ENCODE results near the gene COQ7.
A peak's percentile ranks its signal among the peaks of the same experiment; 100 is the strongest.

COQ7 gene

GRCh38 chr16:19067349-19068236 lies at the start of gene COQ7:
Gene COQ7 (plus strand): TSS chr16:19067614. CDS start chr16:19067665, 51 bp downstream.
- Histone ChIP-seq H3K4me2 (ENCODE audit: low read depth, low read length, poor library complexity, severe bottlenecking) (peak within 1 kb of the TSS; percentile 73), H3K4me3 (ENCODE audit: insufficient read depth, low read length, poor library complexity, severe bottlenecking) (peak within 1 kb of the TSS; percentile 91), H4K20me1 (ENCODE audit: low read depth, low read length) (no peaks in the 10 kb centered on the region), H3K9ac (ENCODE audit: low read length) (peak within 1 kb of the TSS; percentile 94), H3K9me3 (ENCODE audit: insufficient read depth, low read length) (no peaks in the 10 kb centered on the region), H3F3A (ENCODE audit: insufficient read depth) (0 out of 2 replicates have a peak, but pooled peaks cover 4% of the 10 kb centered on the region), H2AFZ (ENCODE audit: low read depth, low read length, severe bottlenecking) (peak within 1 kb of the TSS; percentile 87), H3K36me3 (ENCODE audit: low read length) (no peaks in the 10 kb centered on the region), H3K9me2 (replicated peaks; ENCODE audit: insufficient read depth, low read length) (no peaks in the 10 kb centered on the region), H3K79me2 (ENCODE audit: insufficient read depth, low read length) (no peaks in the 10 kb centered on the region), H3K27me3 (ENCODE audit: low read length) (no peaks in the 10 kb centered on the region), H3K27ac (ENCODE audit: low read depth, low read length) (peak within 1 kb of the TSS; percentile 96)
- TF ChIP-seq CTCF (IDR thresholded peaks at IDR 0.05; ENCODE audit: insufficient read depth, low read length, poor library complexity, severe bottlenecking) (no peak), EZH2phosphoT487 (conservative IDR thresholded peaks at IDR 0.05; ENCODE audit: low read length) (no peak)

- H3K79me2 ChIP-seq (ENCODE audit: insufficient read depth, low read length), result no peaks in the 10 kb centered on the region
- no peaks in the 10 kb centered on the region for H3F3A ChIP-seq (ENCODE audit: insufficient read depth)
These were observed 46.7 kb upstream of the COQ7 start for GRCh38 chr16:19020689-19021088.

GRCh38 chr16:19021747-19022146 lies 45.7 kb upstream of the COQ7 start:
- Histone ChIP-seq H3K27ac (ENCODE audit: low read depth, low read length) (no peak overlapping the region), H3F3A (ENCODE audit: insufficient read depth) (no peaks in the 10 kb centered on the region), H3K9ac (ENCODE audit: low read length) (no peak overlapping the region), H3K79me2 (ENCODE audit: insufficient read depth, low read length) (no peaks in the 10 kb centered on the region), H3K4me2 (ENCODE audit: low read depth, low read length, poor library complexity, severe bottlenecking) (no peak overlapping the region), H2AFZ (ENCODE audit: low read depth, low read length, severe bottlenecking) (no peak overlapping the region), H4K20me1 (ENCODE audit: low read depth, low read length) (no peaks in the 10 kb centered on the region; the same call in 1 of the 2 replicates), H3K9me2 (replicated peaks; ENCODE audit: insufficient read depth, low read length) (no peaks in the 10 kb centered on the region), H3K9me3 (ENCODE audit: insufficient read depth, low read length) (no peaks in the 10 kb centered on the region), H3K36me3 (ENCODE audit: low read length) (no peaks in the 10 kb centered on the region), H3K27me3 (ENCODE audit: low read length) (no peaks in the 10 kb centered on the region), H3K4me3 (ENCODE audit: insufficient read depth, low read length, poor library complexity, severe bottlenecking) (no peak overlapping the region)
- TF ChIP-seq EZH2phosphoT487 (conservative IDR thresholded peaks at IDR 0.05; ENCODE audit: low read length) (no peak), CTCF (IDR thresholded peaks at IDR 0.05; ENCODE audit: insufficient read depth, low read length, poor library complexity, severe bottlenecking) (no peak)

More at GRCh38 chr16:19020689-19021088, 46.7 kb upstream of the COQ7 start:
- Histone ChIP-seq H3K4me3 (ENCODE audit: insufficient read depth, low read length, poor library complexity, severe bottlenecking) (no peak overlapping the region), H3K9ac (ENCODE audit: low read length) (no peak overlapping the region), H3K9me3 (ENCODE audit: insufficient read depth, low read length) (no peaks in the 10 kb centered on the region), H3K27ac (ENCODE audit: low read depth, low read length) (no peak overlapping the region), H3K9me2 (replicated peaks; ENCODE audit: insufficient read depth, low read length) (no peaks in the 10 kb centered on the region), H3K4me2 (ENCODE audit: low read depth, low read length, poor library complexity, severe bottlenecking) (no peak overlapping the region), H3K36me3 (ENCODE audit: low read length) (no peaks in the 10 kb centered on the region), H3K27me3 (ENCODE audit: low read length) (no peaks in the 10 kb centered on the region), H4K20me1 (ENCODE audit: low read depth, low read length) (no peaks in the 10 kb centered on the region; the same call in 1 of the 2 replicates), H2AFZ (ENCODE audit: low read depth, low read length, severe bottlenecking) (no peak overlapping the region)
- no peak for TF ChIP-seq EZH2phosphoT487 (conservative IDR thresholded peaks at IDR 0.05; ENCODE audit: low read length)
- no peak for TF ChIP-seq CTCF (IDR thresholded peaks at IDR 0.05; ENCODE audit: insufficient read depth, low read length, poor library complexity, severe bottlenecking)
